Breast epithelium (tissue), 3 donors: ENCODE data around the gene INSIG2.

Experiments used
- POLR2A ChIP-seq: fragments of 450-650 bp; IDR thresholded peaks from one replicate; pipeline ENCODE4 v1.6.1; 2016; ENCODE audit warnings: antibody characterized with exemption, mild to moderate bottlenecking, moderate library complexity
- TF ChIP-seq, protein P1 (sequence below), 3 donors: fragments of 450-650 bp; IDR thresholded peaks; one replicate each; pipeline ENCODE4 v1.5.1; 2016 to 2017; ENCODE audit warnings: antibody characterized with exemption in 3 of 3, mild to moderate bottlenecking in 3 of 3, moderate library complexity in 3 of 3

- TF ChIP-seq POLR2A, result no peak
- TF ChIP-seq, protein P1, sequence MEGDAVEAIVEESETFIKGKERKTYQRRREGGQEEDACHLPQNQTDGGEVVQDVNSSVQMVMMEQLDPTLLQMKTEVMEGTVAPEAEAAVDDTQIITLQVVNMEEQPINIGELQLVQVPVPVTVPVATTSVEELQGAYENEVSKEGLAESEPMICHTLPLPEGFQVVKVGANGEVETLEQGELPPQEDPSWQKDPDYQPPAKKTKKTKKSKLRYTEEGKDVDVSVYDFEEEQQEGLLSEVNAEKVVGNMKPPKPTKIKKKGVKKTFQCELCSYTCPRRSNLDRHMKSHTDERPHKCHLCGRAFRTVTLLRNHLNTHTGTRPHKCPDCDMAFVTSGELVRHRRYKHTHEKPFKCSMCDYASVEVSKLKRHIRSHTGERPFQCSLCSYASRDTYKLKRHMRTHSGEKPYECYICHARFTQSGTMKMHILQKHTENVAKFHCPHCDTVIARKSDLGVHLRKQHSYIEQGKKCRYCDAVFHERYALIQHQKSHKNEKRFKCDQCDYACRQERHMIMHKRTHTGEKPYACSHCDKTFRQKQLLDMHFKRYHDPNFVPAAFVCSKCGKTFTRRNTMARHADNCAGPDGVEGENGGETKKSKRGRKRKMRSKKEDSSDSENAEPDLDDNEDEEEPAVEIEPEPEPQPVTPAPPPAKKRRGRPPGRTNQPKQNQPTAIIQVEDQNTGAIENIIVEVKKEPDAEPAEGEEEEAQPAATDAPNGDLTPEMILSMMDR (IDR thresholded peaks at IDR 0.05), result no peak
Measured at GRCh38 chr2:118121101-118121500, 32.8 kb downstream of the INSIG2 start.
